Endothelial cell of umbilical vein (primary cell): ENCODE results near the gene CTBP1. TPM values are rescaled to one million over a fixed set of nuclear protein-coding genes. Genes with fewer than 3 reads are reported as not detected.

Experiments
- BruUV-seq: library from RNA; stranded (reverse); fragments of 400-500 nt; replicated peaks from 2 replicates; lab custom pipeline; 2021; lab: Mats Ljungman, UMichigan
- CTCF ChIA-PET: fragments of 300-600, 350-600 bp; sonication (Branson Sonifier 250); formaldehyde crosslinking; loops from one replicate; lab custom pipeline; 2021; ENCODE audit warnings: antibody characterized with exemption, inconsistent platforms; lab: Charles Lee
- POLR2A ChIA-PET: fragments of 300-600, 350-600 bp; sonication (Branson Sonifier 250); formaldehyde crosslinking; loops from one replicate; lab custom pipeline; 2021; ENCODE audit warnings: antibody characterized with exemption, inconsistent platforms; lab: Charles Lee
- DNase-seq: peaks from one replicate; pipeline ENCODE4 v3.0.0-alpha.2; 2011; ENCODE audit warnings: low read depth, low spot score
- FAIRE-seq: peaks from 2 replicates; lab custom pipeline; 2011; peaks lifted over from hg19 to GRCh38; lab: Jason Lieb, UNC
- H2AFZ ChIP-seq: 2 replicates; pipeline ENCODE4 v1.6.0; 2012; ENCODE audit warnings: low read depth, low read length, control low read depth, inconsistent platforms
- H3K27ac ChIP-seq: 2 replicates; pipeline ENCODE4 v1.5.1; 2011; ENCODE audit warnings: low read depth, mild to moderate bottlenecking, control low read depth, low read length, moderate library complexity; ENCODE audit not compliant: insufficient read depth
- H3K27me3 ChIP-seq, 2 experiments: 2 replicates each; pipeline versions ENCODE4 v1.6.0 to v1.6.1; 2011; ENCODE audit warnings: low read length in 2 of 2, mixed read lengths in 1 of 2; ENCODE audit not compliant: control insufficient read depth in 2 of 2, insufficient read depth in 2 of 2
- H3K36me3 ChIP-seq, 2 experiments: 2 replicates in 1 of 2; 3 replicates in 1 of 2; pipeline ENCODE4 v1.5.1; 2011; ENCODE audit warnings: low read length in 2 of 2, mild to moderate bottlenecking in 1 of 2, moderate library complexity in 1 of 2; ENCODE audit not compliant: control insufficient read depth in 2 of 2, insufficient read depth in 2 of 2; ENCODE audit errors: extremely low read depth in 1 of 2
- H3K4me1 ChIP-seq: 3 replicates; pipeline ENCODE4 v1.5.1; 2011; ENCODE audit warnings: mild to moderate bottlenecking, low read length; ENCODE audit not compliant: control insufficient read depth, insufficient read depth; ENCODE audit errors: extremely low read depth
- H3K4me2 ChIP-seq: 2 replicates; pipeline ENCODE4 v1.6.1; 2011; ENCODE audit warnings: low read length, control low read depth, mixed read lengths; ENCODE audit not compliant: insufficient read depth
- H3K4me3 ChIP-seq, 3 experiments: fragments of 200-600 bp in 1 of 3; sonication (generic), shearing (Covaris generic) in 1 of 3; replicated peaks in 1 of 3; 2 replicates each; pipeline ENCODE4 v1.5.1; 2011 to 2016; ENCODE audit warnings: control low read depth in 3 of 3, low read length in 3 of 3, mild to moderate bottlenecking in 2 of 3, inconsistent platforms in 1 of 3, low read depth in 1 of 3, moderate library complexity in 1 of 3; ENCODE audit not compliant: insufficient read depth in 1 of 3
- H3K79me2 ChIP-seq: 2 replicates; pipeline ENCODE4 v1.6.0; 2012; ENCODE audit warnings: low read length, inconsistent platforms; ENCODE audit not compliant: control insufficient read depth, insufficient read depth
- H3K9ac ChIP-seq: replicated peaks from 2 replicates; pipeline ENCODE3; 2011; ENCODE audit warnings: low read length, control low read depth; ENCODE audit not compliant: insufficient read depth; ENCODE audit errors: extremely low read depth
- H3K9me1 ChIP-seq: replicated peaks from 3 replicates; pipeline ENCODE4 v1.6.0; 2011; ENCODE audit warnings: mild to moderate bottlenecking, low read length; ENCODE audit not compliant: control insufficient read depth, insufficient read depth; ENCODE audit errors: extremely low read depth
- H3K9me3 ChIP-seq: replicated peaks from 2 replicates; pipeline ENCODE4 v1.5.1; 2012; ENCODE audit warnings: low read length, inconsistent platforms; ENCODE audit not compliant: control insufficient read depth, insufficient read depth
- H4K20me1 ChIP-seq: replicated peaks from 2 replicates; pipeline ENCODE3; 2011; ENCODE audit warnings: mild to moderate bottlenecking, low read length; ENCODE audit not compliant: control insufficient read depth, insufficient read depth; ENCODE audit errors: extremely low read depth
- CTCF ChIP-seq, 2 donors: IDR thresholded peaks; 1 replicate in 1 of 2; 2 replicates in 1 of 2; pipeline ENCODE4 v1.5.1; 2011; ENCODE audit warnings: low read length in 2 of 2, mild to moderate bottlenecking in 2 of 2, moderate library complexity in 2 of 2, control low read depth in 1 of 2, inconsistent platforms in 1 of 2, low read depth in 1 of 2; ENCODE audit not compliant: insufficient read depth in 1 of 2; ENCODE audit errors: extremely low read depth in 1 of 2
- EZH2 ChIP-seq: IDR thresholded peaks from 2 replicates; pipeline ENCODE4 v1.6.1; 2012; ENCODE audit warnings: borderline replicate concordance, low read depth, mild to moderate bottlenecking, moderate library complexity, low read length, inconsistent platforms; ENCODE audit not compliant: severe bottlenecking
- FOS ChIP-seq: IDR thresholded peaks from 2 replicates; pipeline ENCODE4 v1.6.1; 2011; ENCODE audit warnings: mild to moderate bottlenecking, low read length, moderate library complexity, borderline replicate concordance; ENCODE audit not compliant: insufficient read depth
- GATA2 ChIP-seq: IDR thresholded peaks from 2 replicates; pipeline ENCODE4 v1.7.0; 2011; ENCODE audit warnings: low read depth, mild to moderate bottlenecking, moderate library complexity, mixed read lengths, low read length; ENCODE audit not compliant: insufficient read length, insufficient read depth
- JUN ChIP-seq: IDR thresholded peaks from 2 replicates; pipeline ENCODE4 v1.6.1; 2011; ENCODE audit warnings: borderline replicate concordance, low read depth; ENCODE audit not compliant: insufficient read length, insufficient read depth
- MAX ChIP-seq: IDR thresholded peaks from 2 replicates; pipeline ENCODE4 v1.6.1; 2011; ENCODE audit not compliant: insufficient read depth, insufficient read length
- MYC ChIP-seq: IDR thresholded peaks from one replicate; pipeline ENCODE4 v1.6.1; 2011; ENCODE audit warnings: mild to moderate bottlenecking, low read depth, low read length
- POLR2A ChIP-seq: IDR thresholded peaks from 2 replicates; pipeline ENCODE4 v1.6.1; 2012; ENCODE audit warnings: low read depth, mild to moderate bottlenecking, control low read depth, low read length
- POLR2AphosphoS5 ChIP-seq: IDR thresholded peaks from 2 replicates; pipeline ENCODE4 v1.6.1; 2012; ENCODE audit warnings: low read depth, mild to moderate bottlenecking, control low read depth, low read length, moderate library complexity; ENCODE audit not compliant: insufficient read depth
- dilution Hi-C: fragments of 300-500 bp; cut with MboI; formaldehyde crosslinking; loops from one replicate; pipeline ENCODE4 v1.15.0; 2019; ENCODE audit warnings: low sequenced_read_pairs; ENCODE audit not compliant: extremely low pct_ligation_motif_present
- intact Hi-C: fragments of 100-400 bp; cut with micrococcal nuclease; formaldehyde crosslinking; loops from one replicate; pipeline ENCODE4 v1.10.0; 2022
- polyA plus RNA-seq, 4 experiments: library from polyadenylated mRNA; depleted of rRNA in 3 of 4; stranded (reverse) in 3 of 4; unstranded in 1 of 4; fragments of >200 nt; gene quantifications; 2 replicates each; pipeline versions ENCODE4 v1.2.1 to v1.2.3, GENCODE V29; 2011 to 2012; ENCODE audit warnings: missing spikeins in 1 of 4
- total RNA-seq: library from RNA; stranded (reverse); gene quantifications from 2 replicates; pipeline ENCODE4 v1.2.3, GENCODE V29; 2021

Gene CTBP1
- total and polyA plus RNA-seq, 2 donors (not counting 3 experiments of a cell fraction or from before 2014, with no cell fraction given), result 165 to 167 TPM

GRCh38 chr4:1203026-1203616 is 45.8 kb downstream of the CTBP1 start:
- H3K9me1 ChIP-seq, result no peaks in the 10 kb centered on the region
- no peak overlapping the region for H3K9ac ChIP-seq
- ChIA-PET POLR2A (no interaction called here), CTCF (interaction anchor here (0.6 to 1.9 kb wide), 3 partner anchors 11 to 65 kb away, joined by 3 to 6 read pairs (median 6); no protein-coding TSS in a partner anchor)
- no peak overlapping the region for H3K27ac ChIP-seq
- no peak overlapping the region for H3K4me3 ChIP-seq
- no peaks in the 10 kb centered on the region for H3K27me3 ChIP-seq
- H3K79me2 ChIP-seq, result no peaks in the 10 kb centered on the region
- DNase-seq, result no peak
- FAIRE-seq, result no peak
- H4K20me1 ChIP-seq, result no peaks in the 10 kb centered on the region
- TF ChIP-seq EZH2 (no peak), POLR2A (no peak), FOS (no peak), CTCF (IDR thresholded peaks at IDR 0.05; ENCODE audit: extremely low read depth in 1 of 2, insufficient read depth in 1 of 2, low read depth in 1 of 2, low read length in 2 of 2) (no peak), MAX (no peak), GATA2 (no peak), MYC (no peak), POLR2AphosphoS5 (no peak), JUN (no peak)
- H3K36me3 ChIP-seq, result no peaks in the 10 kb centered on the region
- no peak overlapping the region for H3K4me2 ChIP-seq
- dilution Hi-C loops (no loop called here), intact Hi-C loops (no loop called here)
- H3K4me1 ChIP-seq, result no peaks in the 10 kb centered on the region
- no peaks in the 10 kb centered on the region for H3K9me3 ChIP-seq
- no TSS peak for BruUV-seq
- H2AFZ ChIP-seq, result no peak overlapping the region
